ENCODE measurements around the gene HBG2. TPM values are rescaled to one million over a fixed set of nuclear protein-coding genes. Genes with fewer than 3 reads are reported as not detected.
A peak's percentile ranks its signal among the peaks of the same experiment; 100 is the strongest.

Gene HBG2
- total and polyA plus RNA-seq, 9 of the 15 experiments (the other 6 are each of a cell fraction or from before 2014, with no cell fraction given), result 1,626 to 58,619 (median 10,515) TPM

DNA sequence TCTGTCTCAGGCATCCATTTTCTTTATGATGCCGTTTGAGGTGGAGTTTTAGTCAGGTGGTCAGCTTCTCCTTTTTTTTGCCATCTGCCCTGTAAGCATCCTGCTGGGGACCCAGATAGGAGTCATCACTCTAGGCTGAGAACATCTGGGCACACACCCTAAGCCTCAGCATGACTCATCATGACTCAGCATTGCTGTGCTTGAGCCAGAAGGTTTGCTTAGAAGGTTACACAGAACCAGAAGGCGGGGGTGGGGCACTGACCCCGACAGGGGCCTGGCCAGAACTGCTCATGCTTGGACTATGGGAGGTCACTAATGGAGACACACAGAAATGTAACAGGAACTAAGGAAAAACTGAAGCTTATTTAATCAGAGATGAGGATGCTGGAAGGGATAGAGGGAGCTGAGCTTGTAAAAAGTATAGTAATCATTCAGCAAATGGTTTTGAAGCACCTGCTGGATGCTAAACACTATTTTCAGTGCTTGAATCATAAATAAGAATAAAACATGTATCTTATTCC, 26.1 kb upstream of the HBG2 start (continued):
- TF ChIP-seq, protein P1, sequence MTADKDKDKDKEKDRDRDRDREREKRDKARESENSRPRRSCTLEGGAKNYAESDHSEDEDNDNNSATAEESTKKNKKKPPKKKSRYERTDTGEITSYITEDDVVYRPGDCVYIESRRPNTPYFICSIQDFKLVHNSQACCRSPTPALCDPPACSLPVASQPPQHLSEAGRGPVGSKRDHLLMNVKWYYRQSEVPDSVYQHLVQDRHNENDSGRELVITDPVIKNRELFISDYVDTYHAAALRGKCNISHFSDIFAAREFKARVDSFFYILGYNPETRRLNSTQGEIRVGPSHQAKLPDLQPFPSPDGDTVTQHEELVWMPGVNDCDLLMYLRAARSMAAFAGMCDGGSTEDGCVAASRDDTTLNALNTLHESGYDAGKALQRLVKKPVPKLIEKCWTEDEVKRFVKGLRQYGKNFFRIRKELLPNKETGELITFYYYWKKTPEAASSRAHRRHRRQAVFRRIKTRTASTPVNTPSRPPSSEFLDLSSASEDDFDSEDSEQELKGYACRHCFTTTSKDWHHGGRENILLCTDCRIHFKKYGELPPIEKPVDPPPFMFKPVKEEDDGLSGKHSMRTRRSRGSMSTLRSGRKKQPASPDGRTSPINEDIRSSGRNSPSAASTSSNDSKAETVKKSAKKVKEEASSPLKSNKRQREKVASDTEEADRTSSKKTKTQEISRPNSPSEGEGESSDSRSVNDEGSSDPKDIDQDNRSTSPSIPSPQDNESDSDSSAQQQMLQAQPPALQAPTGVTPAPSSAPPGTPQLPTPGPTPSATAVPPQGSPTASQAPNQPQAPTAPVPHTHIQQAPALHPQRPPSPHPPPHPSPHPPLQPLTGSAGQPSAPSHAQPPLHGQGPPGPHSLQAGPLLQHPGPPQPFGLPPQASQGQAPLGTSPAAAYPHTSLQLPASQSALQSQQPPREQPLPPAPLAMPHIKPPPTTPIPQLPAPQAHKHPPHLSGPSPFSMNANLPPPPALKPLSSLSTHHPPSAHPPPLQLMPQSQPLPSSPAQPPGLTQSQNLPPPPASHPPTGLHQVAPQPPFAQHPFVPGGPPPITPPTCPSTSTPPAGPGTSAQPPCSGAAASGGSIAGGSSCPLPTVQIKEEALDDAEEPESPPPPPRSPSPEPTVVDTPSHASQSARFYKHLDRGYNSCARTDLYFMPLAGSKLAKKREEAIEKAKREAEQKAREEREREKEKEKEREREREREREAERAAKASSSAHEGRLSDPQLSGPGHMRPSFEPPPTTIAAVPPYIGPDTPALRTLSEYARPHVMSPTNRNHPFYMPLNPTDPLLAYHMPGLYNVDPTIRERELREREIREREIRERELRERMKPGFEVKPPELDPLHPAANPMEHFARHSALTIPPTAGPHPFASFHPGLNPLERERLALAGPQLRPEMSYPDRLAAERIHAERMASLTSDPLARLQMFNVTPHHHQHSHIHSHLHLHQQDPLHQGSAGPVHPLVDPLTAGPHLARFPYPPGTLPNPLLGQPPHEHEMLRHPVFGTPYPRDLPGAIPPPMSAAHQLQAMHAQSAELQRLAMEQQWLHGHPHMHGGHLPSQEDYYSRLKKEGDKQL (CRISPR knock-in tag; IDR thresholded peaks at IDR 0.05; ENCODE audit: borderline replicate concordance), result 0 out of 2 replicates have a peak, but pooled peaks have one; percentile 3
- peak; percentile 79 for TF ChIP-seq PYGO2 (tag; IDR thresholded peaks at IDR 0.05)
- peak; percentile 99 for TF ChIP-seq TAF9B (IDR thresholded peaks at IDR 0.05; ENCODE audit: partially characterized antibody)
- no peak for TF ChIP-seq STAG1 (CRISPR knock-in tag; IDR thresholded peaks at IDR 0.05; ENCODE audit: borderline replicate concordance)
- TF ChIP-seq PHF21A (IDR thresholded peaks at IDR 0.05; ENCODE audit: borderline replicate concordance, low read depth), result no peak
- TF ChIP-seq ZNF780A (CRISPR knock-in tag; IDR thresholded peaks at IDR 0.05), result no peak
- TF ChIP-seq ZNF277 (CRISPR knock-in tag; IDR thresholded peaks at IDR 0.05; ENCODE audit: borderline replicate concordance), result no peak
- TF ChIP-seq ZBTB7A (IDR thresholded peaks at IDR 0.05; ENCODE audit: borderline replicate concordance, control insufficient read depth, low read depth, low read length), result peak; percentile 82; the same call in 1 of the 2 replicates
- peak; percentile 93 for TF ChIP-seq KLF1 (tag; IDR thresholded peaks at IDR 0.05)
- TF ChIP-seq POLR2AphosphoS5 (IDR thresholded peaks at IDR 0.05; ENCODE audit: control insufficient read depth, insufficient read depth, low read depth, low read length), result peak; percentile 99
- TF ChIP-seq ZNF184 (CRISPR knock-in tag; IDR thresholded peaks at IDR 0.05), result no peak
- TF ChIP-seq, protein P2, sequence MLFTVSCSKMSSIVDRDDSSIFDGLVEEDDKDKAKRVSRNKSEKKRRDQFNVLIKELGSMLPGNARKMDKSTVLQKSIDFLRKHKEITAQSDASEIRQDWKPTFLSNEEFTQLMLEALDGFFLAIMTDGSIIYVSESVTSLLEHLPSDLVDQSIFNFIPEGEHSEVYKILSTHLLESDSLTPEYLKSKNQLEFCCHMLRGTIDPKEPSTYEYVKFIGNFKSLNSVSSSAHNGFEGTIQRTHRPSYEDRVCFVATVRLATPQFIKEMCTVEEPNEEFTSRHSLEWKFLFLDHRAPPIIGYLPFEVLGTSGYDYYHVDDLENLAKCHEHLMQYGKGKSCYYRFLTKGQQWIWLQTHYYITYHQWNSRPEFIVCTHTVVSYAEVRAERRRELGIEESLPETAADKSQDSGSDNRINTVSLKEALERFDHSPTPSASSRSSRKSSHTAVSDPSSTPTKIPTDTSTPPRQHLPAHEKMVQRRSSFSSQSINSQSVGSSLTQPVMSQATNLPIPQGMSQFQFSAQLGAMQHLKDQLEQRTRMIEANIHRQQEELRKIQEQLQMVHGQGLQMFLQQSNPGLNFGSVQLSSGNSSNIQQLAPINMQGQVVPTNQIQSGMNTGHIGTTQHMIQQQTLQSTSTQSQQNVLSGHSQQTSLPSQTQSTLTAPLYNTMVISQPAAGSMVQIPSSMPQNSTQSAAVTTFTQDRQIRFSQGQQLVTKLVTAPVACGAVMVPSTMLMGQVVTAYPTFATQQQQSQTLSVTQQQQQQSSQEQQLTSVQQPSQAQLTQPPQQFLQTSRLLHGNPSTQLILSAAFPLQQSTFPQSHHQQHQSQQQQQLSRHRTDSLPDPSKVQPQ (CRISPR knock-in tag; IDR thresholded peaks at IDR 0.05; ENCODE audit: borderline replicate concordance), result peak; percentile 57; the same call in 1 of the 2 replicates
- peak; percentile 35 for TF ChIP-seq E2F8 (IDR thresholded peaks at IDR 0.05; ENCODE audit: low read depth, partially characterized antibody)
- TF ChIP-seq NRF1 (conservative IDR thresholded peaks at IDR 0.05 in 1 of 2, IDR thresholded peaks at IDR 0.05 in 1 of 2), result peak; percentile 46 to 61
